ENCODE measurements around the gene C10orf62.
"Not testable (repeated sequence)": the region's sequence is repeated elsewhere in the genome, so short reads cannot be mapped to it uniquely, and the experiment has no call there.

The C10orf62 gene

GRCh38 chr10:97627731-97628130 lies 38.2 kb downstream of the C10orf62 start:
- no peak for DNase-seq (ENCODE audit: low spot score)

GRCh38 chr10:97628228-97628627 lies 38.7 kb downstream of the C10orf62 start:
- DNase-seq (ENCODE audit: low spot score), result no peak

- DNase-seq (ENCODE audit: low spot score), result no peak
Measured at GRCh38 chr10:97629289-97629688, 39.8 kb downstream of the C10orf62 start.

GRCh38 chr10:97631098-97631497 lies 41.6 kb downstream of the C10orf62 start:
- peak; percentile 14 for DNase-seq (ENCODE audit: low spot score)

- peak; percentile 97 for DNase-seq (ENCODE audit: low spot score)
Measured at GRCh38 chr10:97632949-97633884, 43.7 kb downstream of the C10orf62 start, which contains the start of gene MORN4. MORN4 (minus strand) TSS chr10:97633500; CDS start chr10:97619653, 13,847 bp downstream.

GRCh38 chr10:97633921-97634320 lies 44.4 kb downstream of the C10orf62 start:
- no peak for DNase-seq (ENCODE audit: low spot score)

- DNase-seq (ENCODE audit: low spot score), result no peak
Measured at GRCh38 chr10:97635577-97635976, 46.1 kb downstream of the C10orf62 start.

- DNase-seq (ENCODE audit: low spot score), result not testable (repeated sequence)
Measured at GRCh38 chr10:97639090-97639489, 49.6 kb downstream of the C10orf62 start.

GRCh38 chr10:97640174-97640867 lies 50.8 kb downstream of the C10orf62 start, which contains the start of gene PI4K2A:
PI4K2A (plus strand) TSS chr10:97640671; CDS start chr10:97640743, 72 bp downstream.
- peak; percentile 99 for DNase-seq (ENCODE audit: low spot score)
